NCI-H187 treated with DMSO at 0.1 percent for 48 hours (cell line): ENCODE data around the gene ABHD6.
"Not testable (repeated sequence)": the region's sequence is repeated elsewhere in the genome, so short reads cannot be mapped to it uniquely, and the experiment has no call there.

Experiments
- DNase-seq: peaks from one replicate; lab custom pipeline; 2025; lab: John Stamatoyannopoulos, UW

Gene ABHD6

GRCh38 chr3:58323529-58324390, 86.2 kb downstream of the ABHD6 start:
- DNase-seq: no peak

GRCh38 chr3:58324391-58325390, 87.1 kb downstream of the ABHD6 start:
- no peak for DNase-seq

GRCh38 chr3:58325525-58325992, 88.0 kb downstream of the ABHD6 start:
- no peak for DNase-seq

- no peak for DNase-seq
These were observed 88.8 kb downstream of the ABHD6 start for GRCh38 chr3:58326267-58326900.

GRCh38 chr3:58329150-58329921, 91.7 kb downstream of the ABHD6 start:
- no peak for DNase-seq

- no peak for DNase-seq
These were observed 92.4 kb downstream of the ABHD6 start for GRCh38 chr3:58329922-58330413.

- no peak for DNase-seq
These were observed 94.1 kb downstream of the ABHD6 start for GRCh38 chr3:58331593-58332152.

GRCh38 chr3:58332575-58333188, 95.1 kb downstream of the ABHD6 start, which contains the start of gene PXK:
Gene PXK, plus strand, starts transcription at chr3:58332892. Its CDS starts 97 bp downstream, at chr3:58332989.
- no peak for DNase-seq

GRCh38 chr3:58333206-58334012, 95.8 kb downstream of the ABHD6 start:
- DNase-seq: no peak

- no peak for DNase-seq
These were observed 96.4 kb downstream of the ABHD6 start for GRCh38 chr3:58334013-58334321.

GRCh38 chr3:58334506-58334884, 96.9 kb downstream of the ABHD6 start:
- DNase-seq: no peak

- DNase-seq: no peak
These were observed 98.0 kb downstream of the ABHD6 start for GRCh38 chr3:58335652-58335947.

GRCh38 chr3:58336135-58336882, 98.7 kb downstream of the ABHD6 start:
- no peak for DNase-seq

GRCh38 chr3:58337190-58337589, 99.6 kb downstream of the ABHD6 start:
- DNase-seq: no peak

- DNase-seq: not testable (repeated sequence)
These were observed 101.6 kb downstream of the ABHD6 start for GRCh38 chr3:58339146-58339545.

- no peak for DNase-seq
These were observed 103.1 kb downstream of the ABHD6 start for GRCh38 chr3:58340594-58341244.

- no peak for DNase-seq
These were observed 103.8 kb downstream of the ABHD6 start for GRCh38 chr3:58341376-58341775.

- no peak for DNase-seq
These were observed 105.1 kb downstream of the ABHD6 start for GRCh38 chr3:58342676-58343075.
